Psoas muscle (tissue), 8 donors: ENCODE results near the gene CD19. TPM values are rescaled to one million over a fixed set of nuclear protein-coding genes. Genes with fewer than 3 reads are reported as not detected.

ENCODE experiments used
- ATAC-seq, 4 donors: fragments of 200-7000 bp; cut with Tn5 transposase; one replicate each; pipeline ENCODE4 v1.9.1; 2020; ENCODE audit warnings: moderate library complexity in 3 of 4, mild to moderate bottlenecking in 2 of 4
- DNase-seq, 2 donors: peaks; one replicate each; pipeline ENCODE4 v3.0.0-alpha.2; 2020
- H3K27ac ChIP-seq: fragments of 200-600 bp; one replicate; pipeline ENCODE4 v1.8.0; 2022
- H3K27me3 ChIP-seq, 3 donors: fragments of 200-600 bp in 1 of 3; one replicate each; pipeline versions ENCODE4 v1.6.1 to v1.8.0; 2013 to 2022; ENCODE audit warnings: low read length in 2 of 3, mild to moderate bottlenecking in 2 of 3, moderate library complexity in 1 of 3; ENCODE audit not compliant: insufficient read depth in 3 of 3
- H3K36me3 ChIP-seq, 2 donors: fragments of 200-600 bp in 1 of 2; one replicate each; pipeline versions ENCODE4 v1.6.1 to v1.8.0; 2013 to 2022; ENCODE audit warnings: low read depth in 1 of 2, mild to moderate bottlenecking in 1 of 2, moderate library complexity in 1 of 2; ENCODE audit not compliant: insufficient read depth in 1 of 2
- H3K4me1 ChIP-seq: fragments of 200-600 bp; one replicate; pipeline ENCODE4 v1.8.0; 2022
- H3K4me3 ChIP-seq: fragments of 200-600 bp; one replicate; pipeline ENCODE4 v1.8.0; 2022; ENCODE audit warnings: mild to moderate bottlenecking
- H3K9me3 ChIP-seq: fragments of 200-600 bp; one replicate; pipeline ENCODE4 v1.8.0; 2022
- CTCF ChIP-seq: fragments of 200-600 bp; IDR thresholded peaks from one replicate; pipeline ENCODE4 v1.8.0; 2022; ENCODE audit warnings: antibody characterized with exemption
- WGBS, 3 donors: extraction: QIAGEN DNeasy Blood & Tissue Kit; methylation state at CpG; one replicate each; pipeline versions ENCODE4 v1.1.6 to v1.1.7; 2013; 5-methylcytosine and 5-hydroxymethylcytosine counted together
- intact Hi-C, 2 donors: fragments of 100-400 bp; cut with DNase I; formaldehyde crosslinking; loops; one replicate each; pipeline versions ENCODE4 v1.11.0 to v1.14.2; 2022
- polyA plus RNA-seq, 3 donors: library from polyadenylated mRNA; stranded (reverse); fragments of 200-250 nt; gene quantifications; one replicate each; pipeline ENCODE4 v1.2.3, GENCODE V29; 2013
- total RNA-seq, 4 donors: library from RNA; stranded (reverse); fragmentation: NEBNext Ultra II Directional in 2 of 4; extraction: Animal tissue kit (Norgen Biotek cat#: 25700) in 2 of 4; gene quantifications; one replicate each; pipeline versions ENCODE4 v1.2.1 to v1.2.4, GENCODE V29; 2021 to 2023
- donor health status: healthy with polysubstance abuse.
- donor health status: DM: no; HTN: no; CAD: no; lungs with moderate emphysema.
- donor health status: Bipolar disorder and iron deficiency.
- donor health status: healthy.
- donor health status: DM: yes; HTN: yes; CAD: no.
- donor health status: DM: no; HTN: no; CAD: no.
- donor health status: DM: no; HTN: no; CAD: no.
- donor health status: DM: yes; HTN: yes; CAD: no.

Gene CD19
- total and polyA plus RNA-seq, 7 donors: 0.10 to 0.32 (median 0.15) TPM; not detected in 3

GRCh38 chr16:28905229-28905754 is 26.5 kb upstream of the CD19 start:
- 52 to 92% (median 63%) methylated on average over 9 of the region's 9 CpGs for WGBS, 3 donors
- TF ChIP-seq CTCF: no peak
- peak in 2 of 4 donors; percentile 2 to 15 for ATAC-seq
- H3K27me3 ChIP-seq: no peaks in the 10 kb centered on the region
- H3K27ac ChIP-seq: no peak overlapping the region
- no peaks in the 10 kb centered on the region for H3K4me1 ChIP-seq
- H3K4me3 ChIP-seq: no peak overlapping the region
- no peaks in the 10 kb centered on the region for H3K9me3 ChIP-seq
- intact Hi-C loops: no loop called here
- H3K36me3 ChIP-seq: peaks cover 0 to 71% of the 10 kb centered on the region in 2 donors
- no peak for DNase-seq

- DNase-seq (no peak), ATAC-seq (peak in 3 of 4 donors; percentile 29 to 38 (median 35))
- 41 to 78% (median 53%) methylated on average over 17 to 24 of the region's 24 CpGs for WGBS, 3 donors
- intact Hi-C loops: no loop called here
- peak overlapping the region; percentile 46 for H3K27ac ChIP-seq
- H3K4me1 ChIP-seq: no peaks in the 10 kb centered on the region
- H3K9me3 ChIP-seq: no peaks in the 10 kb centered on the region
- no peak overlapping the region for H3K4me3 ChIP-seq
- TF ChIP-seq CTCF: no peak
- no peaks in the 10 kb centered on the region for H3K27me3 ChIP-seq
- peaks cover 0 to 65% of the 10 kb centered on the region in 2 donors for H3K36me3 ChIP-seq
Observed at GRCh38 chr16:28905800-28906372, 25.9 kb upstream of the CD19 start.

- Histone ChIP-seq H3K4me1 (no peaks in the 10 kb centered on the region), H3K27ac (peak overlapping the region; percentile 52), H3K27me3 (no peaks in the 10 kb centered on the region), H3K36me3 (peaks cover 0 to 49% of the 10 kb centered on the region in 2 donors), H3K4me3 (no peak overlapping the region), H3K9me3 (no peaks in the 10 kb centered on the region)
- peak; percentile 39 to 59 (median 46) for ATAC-seq
- WGBS, 3 donors: 74 to 80% (median 76%) methylated on average over 19 of the region's 19 CpGs
- intact Hi-C loops: loop anchor here in 1 of 2 donors (2.0 kb wide), 1 partner anchor 16 kb away; no protein-coding TSS in a partner anchor
- peak in 1 of 2 donors; percentile 34 for DNase-seq
- no peak for TF ChIP-seq CTCF
Observed at GRCh38 chr16:28910086-28911031, 21.4 kb upstream of the CD19 start.

- no peak for TF ChIP-seq CTCF
- Histone ChIP-seq H3K4me3 (no peak overlapping the region), H3K9me3 (no peaks in the 10 kb centered on the region), H3K27me3 (no peaks in the 10 kb centered on the region), H3K36me3 (peaks cover 3 to 50% of the 10 kb centered on the region in 2 donors), H3K4me1 (no peaks in the 10 kb centered on the region), H3K27ac (no peak overlapping the region)
- intact Hi-C loops: no loop called here
- ATAC-seq: no peak
- no peak for DNase-seq
- WGBS, 3 donors: 90 to 91% (median 91%) methylated on average over 12 of the region's 12 CpGs
Observed at GRCh38 chr16:28912558-28912957, 19.2 kb upstream of the CD19 start.
